ENCODE results near the gene OSBPL10.
"Not testable (repeated sequence)": the region's sequence is repeated elsewhere in the genome, so short reads cannot be mapped to it uniquely, and the experiment has no call there.

OSBPL10 gene

DNA sequence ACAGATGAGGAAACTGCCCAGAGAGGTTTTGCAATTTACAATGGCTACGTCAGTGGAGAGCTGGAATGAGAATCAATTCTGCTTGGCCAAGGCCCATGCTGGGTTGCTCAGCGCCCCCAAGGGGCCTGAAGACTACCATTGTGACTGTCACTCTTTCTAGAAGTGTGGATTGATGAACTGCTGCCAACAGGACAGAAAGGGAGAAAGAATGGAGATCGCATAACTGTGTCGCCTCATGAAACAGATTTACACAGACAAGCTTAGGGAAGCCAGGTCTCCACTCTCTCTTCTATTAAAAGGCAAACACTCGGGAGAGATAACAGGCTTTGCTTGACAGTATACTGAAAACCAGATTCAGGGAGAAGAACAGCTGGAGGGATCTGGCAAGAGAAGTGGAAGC, 288.3 kb downstream of the OSBPL10 start:
- Histone ChIP-seq H3K27me3 (no peaks in the 10 kb centered on the region), H3K27ac (no peak overlapping the region), H3K4me3 (no peak overlapping the region), H3K36me3 (peaks cover 0 to 5% (median 0%) of the 10 kb centered on the region in 3 donors), H3K4me1 (peaks cover 0 to 13% (median 4%) of the 10 kb centered on the region in 4 donors), H3K9me3 (no peaks in the 10 kb centered on the region)
- TF ChIP-seq CTCF (IDR thresholded peaks at IDR 0.05) = no peak
- intact Hi-C loops (cut with DNase I; ENCODE audit: low total_unique reads) = no loop called here
- no peak for DNase-seq

DNA sequence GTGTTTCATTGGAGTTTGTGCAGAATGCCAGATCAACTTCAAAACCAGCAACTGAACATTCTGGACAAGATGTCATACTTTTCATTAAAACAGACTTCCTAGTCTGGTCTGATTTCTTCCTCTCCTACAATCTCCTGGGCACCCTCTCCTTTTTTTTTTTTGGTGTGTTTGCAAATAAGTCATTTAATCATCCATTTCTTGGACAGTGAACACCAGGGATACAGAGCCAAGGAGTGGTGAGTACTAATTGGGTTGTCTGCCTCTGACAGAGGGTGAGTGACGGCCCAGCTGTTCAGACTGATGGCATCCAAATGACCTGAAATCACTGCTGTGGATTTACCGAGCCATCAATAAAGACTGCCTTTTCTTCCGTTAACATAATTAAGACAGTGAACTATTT, 290.3 kb downstream of the OSBPL10 start:
- H3K9me3 ChIP-seq = no peaks in the 10 kb centered on the region
- H3K27ac ChIP-seq = no peak overlapping the region
- peaks cover 0 to 5% (median 0%) of the 10 kb centered on the region in 3 donors for H3K36me3 ChIP-seq
- no peak overlapping the region for H3K4me3 ChIP-seq
- no peak for DNase-seq
- H3K4me1 ChIP-seq = peaks cover 0 to 18% (median 4%) of the 10 kb centered on the region in 4 donors
- no peaks in the 10 kb centered on the region for H3K27me3 ChIP-seq
- TF ChIP-seq CTCF (IDR thresholded peaks at IDR 0.05) = no peak
- intact Hi-C loops (cut with DNase I; ENCODE audit: low total_unique reads) = no loop called here

- peaks cover 0 to 18% (median 4%) of the 10 kb centered on the region in 4 donors for H3K4me1 ChIP-seq
- H3K27me3 ChIP-seq; H3K4me3 ChIP-seq; H3K36me3 ChIP-seq; H3K27ac ChIP-seq; intact Hi-C loops (cut with DNase I; ENCODE audit: low total_unique reads); DNase-seq; H3K9me3 ChIP-seq: not testable (repeated sequence)
These were observed 291.5 kb downstream of the OSBPL10 start for GRCh38 chr3:31689523-31689922.

- Histone ChIP-seq H3K4me1 (peaks cover 0 to 18% (median 4%) of the 10 kb centered on the region in 4 donors), H3K27ac (peak overlapping the region in 1 of 2 donors; percentile 9), H3K9me3 (no peaks in the 10 kb centered on the region), H3K4me3 (no peak overlapping the region), H3K27me3 (no peaks in the 10 kb centered on the region), H3K36me3 (peaks cover 0 to 8% (median 0%) of the 10 kb centered on the region in 3 donors)
- intact Hi-C loops (cut with DNase I; ENCODE audit: low total_unique reads) = no loop called here
- TF ChIP-seq CTCF (IDR thresholded peaks at IDR 0.05) = no peak
- no peak for DNase-seq
These were observed 292.1 kb downstream of the OSBPL10 start for GRCh38 chr3:31688984-31689383.

- no peak for TF ChIP-seq CTCF (IDR thresholded peaks at IDR 0.05)
- peaks cover 0 to 18% (median 4%) of the 10 kb centered on the region in 4 donors for H3K4me1 ChIP-seq
- peaks cover 4 to 18% (median 8%) of the 10 kb centered on the region in 3 donors for H3K36me3 ChIP-seq
- no peak overlapping the region for H3K4me3 ChIP-seq
- no peak for DNase-seq
- H3K9me3 ChIP-seq = no peaks in the 10 kb centered on the region
- no peaks in the 10 kb centered on the region for H3K27me3 ChIP-seq
- intact Hi-C loops (cut with DNase I; ENCODE audit: low total_unique reads) = no loop called here
- H3K27ac ChIP-seq = no peak overlapping the region
These were observed 293.9 kb downstream of the OSBPL10 start for GRCh38 chr3:31687020-31687802.

DNA sequence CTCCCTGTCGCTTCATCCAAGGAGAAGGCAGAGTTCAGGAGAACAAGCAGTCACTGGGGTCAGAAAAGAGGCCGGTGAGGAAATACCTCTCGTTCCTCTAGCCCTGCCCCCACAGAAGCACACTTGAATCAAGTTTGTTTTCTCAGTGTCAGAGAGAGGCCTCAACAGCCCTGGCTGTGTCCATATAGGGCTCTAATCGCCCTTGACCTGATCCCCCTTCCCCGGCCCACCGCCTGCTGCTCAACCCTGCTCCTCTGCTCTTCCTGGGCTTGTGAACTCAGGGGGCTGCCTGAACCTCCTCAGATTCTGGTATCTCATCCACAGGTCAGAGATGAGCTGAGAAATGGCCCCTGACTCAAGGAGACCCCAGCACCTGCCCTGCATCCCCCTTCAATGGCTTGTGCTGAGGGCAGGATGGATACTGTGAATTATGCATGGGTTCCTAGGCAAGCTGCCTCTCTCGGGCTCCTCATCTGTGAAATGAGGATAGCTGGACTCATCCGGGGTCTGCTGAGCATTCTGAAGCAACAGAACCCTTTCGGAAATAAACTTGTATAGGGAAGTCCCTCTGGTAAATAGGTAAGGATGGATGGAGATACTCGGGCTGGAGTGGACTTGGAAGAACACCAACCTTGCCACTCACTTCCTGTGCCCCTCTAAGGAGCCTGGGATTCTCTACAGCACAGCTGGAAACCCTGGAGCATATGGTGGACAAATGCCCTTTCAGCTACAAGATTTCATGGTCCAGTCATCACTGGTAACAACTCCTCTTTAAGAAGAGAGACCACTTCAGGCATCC, 300.8 kb downstream of the OSBPL10 start:
- H3K4me1 ChIP-seq = no peaks in the 10 kb centered on the region
- TF ChIP-seq CTCF (IDR thresholded peaks at IDR 0.05) = no peak

More for the DNA sequence above, 300.8 kb downstream of the OSBPL10 start:
- Histone ChIP-seq H3K4me3 (no peak overlapping the region), H3K27ac (no peak overlapping the region), H3K9me3 (no peaks in the 10 kb centered on the region), H3K36me3 (peaks cover 4 to 15% (median 8%) of the 10 kb centered on the region in 3 donors), H3K27me3 (no peaks in the 10 kb centered on the region)
- no peak for DNase-seq
- intact Hi-C loops (cut with DNase I; ENCODE audit: low total_unique reads) = no loop called here

All from tibial artery (tissue), 4 donors.